ENCODE measurements around the gene ARPIN.
"Not testable (repeated sequence)": the region's sequence is repeated elsewhere in the genome, so short reads cannot be mapped to it uniquely, and the experiment has no call there.

The ARPIN gene

DNA sequence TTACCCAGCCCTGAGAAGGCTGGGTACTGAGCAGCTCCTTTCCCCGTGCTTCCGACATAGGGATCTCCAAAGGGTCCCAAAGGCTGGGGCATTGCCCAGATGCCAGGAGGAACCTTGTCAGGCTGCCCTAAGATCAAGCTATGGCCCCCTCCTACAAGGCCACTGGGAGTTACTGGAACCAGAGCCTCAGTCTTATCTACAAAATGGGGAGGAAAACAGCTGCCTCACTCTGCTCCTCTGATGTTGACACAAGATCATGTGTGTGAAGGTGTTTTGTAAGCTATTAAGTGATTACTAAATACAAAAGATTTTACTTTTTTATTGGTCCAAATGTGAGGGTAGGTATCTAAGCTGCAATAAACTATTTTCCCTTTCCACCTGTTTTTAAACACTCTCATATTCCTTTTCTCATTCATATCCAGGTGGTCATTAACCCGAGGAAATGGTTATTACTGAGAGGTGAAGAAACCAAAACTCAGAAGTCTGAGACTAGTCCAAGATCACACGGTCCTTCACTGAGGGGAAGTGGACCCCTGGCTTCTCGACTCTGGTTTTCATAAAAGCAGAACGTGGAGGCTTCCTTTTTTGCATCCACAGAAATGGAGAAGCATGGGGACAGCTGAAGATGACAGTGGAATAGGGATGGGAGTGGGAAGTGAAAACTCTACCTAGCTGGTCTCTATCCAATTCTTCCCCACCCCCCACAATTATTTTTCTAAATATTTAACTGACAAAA is 1.7 kb downstream of the ARPIN start:
- DNase-seq (ENCODE audit: low spot score) = no peak

DNA sequence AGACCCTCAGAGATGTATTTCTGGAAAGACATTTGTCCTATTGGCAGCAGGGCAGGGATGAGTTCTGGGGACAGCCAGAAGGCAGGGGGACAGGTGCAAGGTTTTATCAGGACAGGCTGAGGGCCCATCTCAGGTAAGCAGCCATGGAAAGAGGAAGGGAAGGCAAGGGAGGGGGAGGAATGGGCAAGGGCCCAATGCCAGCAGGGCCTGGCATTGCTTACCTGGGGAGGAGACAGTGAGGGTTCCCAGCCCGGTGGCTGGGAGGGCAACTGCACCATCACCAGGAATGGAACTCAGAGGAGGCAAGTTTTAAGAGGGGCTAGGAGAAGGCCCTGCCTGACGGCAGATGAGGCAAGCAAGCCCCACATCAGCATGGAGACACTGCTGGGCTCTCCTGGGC is 3.1 kb downstream of the ARPIN start:
- no peak for DNase-seq (ENCODE audit: low spot score)

DNA sequence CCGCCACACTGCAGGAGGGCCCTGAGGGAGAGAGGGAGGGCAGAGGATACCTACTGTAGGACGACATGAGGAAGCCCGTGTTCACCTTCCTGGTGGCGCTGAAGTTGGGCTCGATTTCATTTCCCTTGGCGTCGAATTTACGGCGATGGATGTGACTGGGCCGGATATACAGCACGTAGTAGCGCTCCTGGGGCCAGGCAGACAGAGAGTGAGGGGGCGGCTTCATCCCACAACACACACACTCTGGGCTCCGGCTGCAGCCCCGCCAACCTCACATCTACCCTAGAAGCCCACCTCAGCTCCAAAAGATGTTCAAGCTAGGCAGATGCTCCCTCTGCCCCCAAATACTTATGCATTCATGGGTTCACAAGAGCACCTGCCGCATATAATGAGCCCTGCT is 4.5 kb downstream of the ARPIN start:
- DNase-seq (ENCODE audit: low spot score) = no peak

DNA sequence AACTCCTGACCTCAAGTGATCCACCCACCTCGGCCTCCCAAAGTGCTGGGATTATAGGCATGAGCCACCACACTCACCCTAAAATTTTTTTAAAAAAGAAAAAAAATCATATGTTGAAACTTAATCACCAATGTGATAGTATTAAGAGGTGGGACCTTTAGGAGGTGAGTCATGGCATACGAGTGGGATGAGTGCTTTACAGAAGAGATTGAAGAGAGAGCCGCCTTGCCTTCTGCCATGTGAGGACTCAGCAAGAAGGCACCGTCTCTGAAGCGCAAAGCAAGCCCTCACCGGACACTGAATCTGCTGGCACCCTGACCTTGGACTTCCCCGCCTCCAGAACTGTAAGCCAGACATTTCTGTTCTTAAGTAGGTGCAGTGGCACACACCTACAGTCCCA is 5.5 kb downstream of the ARPIN start:
- no peak for DNase-seq (ENCODE audit: low spot score)

DNA sequence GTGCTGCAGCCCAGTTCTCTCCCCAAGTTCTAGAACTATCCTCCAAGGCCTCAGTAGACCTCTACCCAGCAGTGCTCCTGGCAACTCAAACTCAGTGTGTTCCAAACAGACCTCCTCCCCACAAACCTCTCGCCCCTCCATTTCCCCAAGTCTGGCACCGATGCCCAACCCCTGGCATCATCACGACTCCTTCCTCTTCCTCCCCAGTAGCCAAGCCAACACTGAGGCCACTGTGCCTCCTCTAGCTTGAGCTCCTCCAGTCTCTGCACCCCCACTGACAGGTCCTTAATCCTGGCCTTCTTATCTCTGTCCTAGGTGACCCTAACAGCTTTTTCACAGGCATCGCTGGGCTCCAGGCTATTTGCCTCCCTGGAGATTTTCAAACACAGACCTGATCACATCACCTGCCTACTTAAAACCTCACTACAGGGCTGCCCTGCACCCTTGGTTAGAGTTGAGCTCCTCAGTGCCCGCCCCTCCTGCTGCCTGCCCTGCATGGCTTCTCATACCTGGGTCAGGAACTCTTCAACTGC is 6.8 kb downstream of the ARPIN start:
- no peak for DNase-seq (ENCODE audit: low spot score)

DNA sequence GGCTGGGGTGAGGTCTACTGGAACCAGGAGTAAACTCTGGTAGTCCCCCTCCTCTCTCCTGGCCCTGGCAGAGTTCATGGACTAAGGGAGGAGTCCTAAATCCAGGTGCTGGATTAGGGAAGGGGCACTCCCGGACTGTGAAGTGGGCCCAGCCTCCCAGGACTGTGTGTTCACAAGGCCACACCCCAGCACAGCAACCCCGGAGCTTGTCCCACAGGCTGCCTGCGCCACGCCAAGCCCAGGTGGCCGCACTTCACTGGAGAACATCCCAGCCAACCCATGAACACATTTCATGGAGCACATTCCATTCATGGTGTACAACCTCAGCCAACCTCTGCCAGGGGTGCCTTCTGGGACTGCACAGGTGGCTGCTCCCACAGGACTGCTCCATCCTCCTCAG is 8.2 kb downstream of the ARPIN start:
- no peak for DNase-seq (ENCODE audit: low spot score)

DNA sequence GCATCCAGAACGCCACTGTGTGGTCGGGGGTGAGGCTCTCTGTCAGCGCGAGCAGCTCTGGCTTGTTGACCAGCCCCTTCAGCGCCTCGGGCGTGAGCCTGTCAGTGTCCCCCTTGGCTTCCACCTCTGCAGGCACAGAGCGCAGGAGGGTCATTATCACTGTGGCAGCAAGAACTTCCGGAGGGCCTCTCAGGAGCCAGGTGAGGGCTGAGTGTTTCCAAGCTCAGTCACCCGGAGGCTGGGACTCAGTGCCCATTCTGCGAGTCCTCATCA is 9.0 kb downstream of the ARPIN start:
- DNase-seq (ENCODE audit: low spot score) = no peak

DNA sequence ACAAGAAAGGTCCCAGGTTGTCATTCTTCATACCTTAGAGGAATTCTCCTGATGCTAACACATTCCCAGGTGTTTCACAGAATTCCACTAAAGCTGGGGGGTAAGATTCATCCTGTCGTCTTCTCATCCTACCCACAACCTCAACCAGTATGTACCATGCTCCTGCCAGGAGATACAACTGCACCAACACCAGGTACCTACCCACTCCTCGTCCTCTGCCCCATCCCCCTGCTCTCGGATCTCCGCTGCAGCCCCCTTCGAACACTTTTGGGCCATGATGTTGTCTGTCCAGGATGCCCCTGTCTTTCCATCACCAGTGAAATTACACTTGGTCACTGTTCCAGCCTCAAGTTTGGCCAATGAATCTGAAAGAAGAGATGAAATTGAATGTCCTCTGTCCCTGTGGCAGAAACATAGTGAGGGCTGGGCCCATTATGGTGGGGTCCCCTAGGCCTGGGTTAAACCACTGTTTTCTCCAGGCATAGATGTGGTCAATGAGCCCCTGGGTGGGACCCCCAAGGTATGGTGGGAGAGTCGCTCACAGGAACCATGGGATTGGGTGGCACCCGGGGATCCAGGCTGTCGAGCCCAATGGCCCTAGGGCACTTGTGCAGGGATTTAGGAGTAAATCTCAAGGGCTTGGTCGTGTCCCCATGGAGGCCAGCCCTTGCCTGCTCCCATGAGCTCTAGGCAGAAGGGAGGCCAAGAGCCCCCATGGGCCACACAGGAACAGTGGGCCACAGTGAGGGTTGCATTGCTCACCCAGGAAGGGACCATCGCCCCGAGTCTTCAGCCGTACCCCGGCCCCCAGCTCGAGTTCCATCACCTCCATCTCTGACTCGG is 9.5 kb downstream of the ARPIN start:
- DNase-seq (ENCODE audit: low spot score) = no peak

DNA sequence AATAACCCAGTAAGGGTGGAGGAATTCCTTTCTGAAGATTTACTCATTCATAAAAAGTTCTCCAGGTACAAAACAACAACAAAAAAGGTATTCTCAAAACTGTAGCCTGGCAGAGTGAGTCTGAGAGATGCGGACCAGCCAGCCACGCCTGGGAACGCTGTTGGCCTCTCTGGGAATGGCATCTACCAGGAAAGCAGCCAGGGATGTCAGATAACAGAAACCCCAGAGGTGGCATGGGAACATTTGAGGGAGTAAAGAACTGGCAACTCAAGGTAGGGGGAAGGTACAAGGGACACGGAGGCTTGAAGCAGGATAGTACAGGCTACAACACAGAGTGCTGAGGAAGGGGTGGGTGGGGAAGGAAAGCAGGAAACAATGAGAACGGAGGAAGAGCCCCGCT is 11.9 kb downstream of the ARPIN start:
- DNase-seq (ENCODE audit: low spot score) = no peak

DNA sequence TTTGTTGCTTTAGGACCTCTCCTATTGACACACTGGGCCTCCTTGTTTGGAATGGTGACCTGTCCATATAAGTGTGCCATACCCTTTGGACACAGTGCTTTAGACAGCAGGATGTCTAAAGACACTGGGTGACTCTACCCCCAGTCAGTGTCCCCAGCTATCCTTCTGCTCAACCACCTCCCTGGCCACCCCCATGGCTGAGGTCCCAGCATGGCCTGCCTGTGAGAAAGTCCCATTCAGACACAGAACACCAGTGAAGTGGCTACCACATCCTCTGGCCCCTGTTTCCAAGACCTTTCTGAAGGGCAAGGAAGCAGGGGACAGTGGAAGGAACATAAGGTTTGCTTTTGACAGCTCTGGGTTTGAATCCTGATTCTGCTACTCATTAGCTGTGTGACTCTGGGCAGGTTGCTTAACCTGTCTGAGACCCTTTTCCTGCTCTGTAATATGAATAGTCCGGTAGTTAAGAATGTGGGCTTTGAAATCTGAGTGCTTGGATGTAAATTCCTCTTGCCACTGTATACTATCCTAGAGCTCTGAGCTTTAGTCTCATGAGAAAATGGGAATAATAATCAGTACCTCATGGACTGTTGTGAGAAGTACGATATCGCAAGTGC is 12.7 kb downstream of the ARPIN start:
- no peak for DNase-seq (ENCODE audit: low spot score)

DNA sequence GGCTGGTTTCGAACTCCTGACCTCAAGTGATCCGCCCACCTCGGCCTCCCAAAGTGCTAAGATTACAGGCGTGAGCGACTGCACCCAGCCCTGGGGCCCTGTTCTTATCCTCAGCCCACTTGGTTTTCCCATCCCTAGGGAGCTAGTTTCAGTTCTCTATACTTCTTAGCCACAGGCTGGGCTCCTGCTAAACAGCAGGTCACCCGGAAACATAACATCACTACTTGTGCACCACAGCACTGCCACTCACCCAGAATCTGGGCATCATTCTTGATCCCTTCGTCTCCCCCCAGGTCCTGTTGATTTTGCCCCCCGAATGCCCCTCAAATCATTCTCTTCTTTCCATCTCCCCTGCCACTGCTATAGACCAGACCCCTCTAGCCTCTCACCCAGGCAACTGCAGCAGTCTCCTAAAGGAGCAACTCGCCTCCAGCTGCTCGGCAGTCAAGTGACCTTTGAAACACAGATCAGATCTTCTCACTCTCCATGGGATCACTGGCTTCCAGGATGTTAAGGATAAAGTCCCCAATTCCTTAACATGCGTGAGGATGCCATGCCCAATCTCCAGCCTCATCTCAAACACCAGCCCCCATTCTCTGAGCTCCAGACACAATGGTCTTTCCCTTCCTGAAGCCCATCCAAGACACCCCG is 13.3 kb downstream of the ARPIN start:
- DNase-seq (ENCODE audit: low spot score) = no peak

DNA sequence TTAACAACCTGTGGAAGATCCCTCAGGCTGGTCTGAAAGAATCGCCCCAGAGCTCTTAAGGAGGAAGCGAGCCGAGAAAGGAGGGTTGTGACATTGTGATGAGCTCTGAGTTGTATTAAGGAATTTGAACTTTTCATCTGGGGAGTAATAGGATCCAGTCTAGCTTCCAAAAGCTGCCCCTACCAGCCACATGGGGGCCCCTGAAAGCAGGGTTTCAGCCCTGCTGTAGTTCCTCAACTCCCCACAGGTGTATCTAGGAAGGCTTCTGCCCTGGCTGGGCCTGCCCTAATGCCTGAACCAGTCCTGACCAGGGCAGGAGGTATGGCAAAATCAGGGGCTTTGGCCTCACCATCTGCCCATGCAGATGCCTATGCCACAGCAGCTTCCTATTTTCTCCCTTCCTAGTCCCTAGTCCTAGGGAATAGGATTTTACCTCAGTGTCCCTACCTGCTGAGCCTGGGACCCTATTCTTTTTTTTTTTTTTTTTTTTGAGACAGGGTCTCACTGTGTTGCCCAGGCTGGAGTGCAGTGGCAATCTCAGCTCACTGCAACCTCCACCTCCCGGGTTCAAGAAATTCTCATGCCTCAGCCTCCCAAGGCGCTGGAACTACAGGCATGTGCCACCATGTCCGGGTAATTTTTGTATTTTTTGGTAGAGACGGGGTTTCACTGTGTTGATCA is 14.0 kb downstream of the ARPIN start:
- peak; percentile 73 for DNase-seq (ENCODE audit: low spot score)

DNA sequence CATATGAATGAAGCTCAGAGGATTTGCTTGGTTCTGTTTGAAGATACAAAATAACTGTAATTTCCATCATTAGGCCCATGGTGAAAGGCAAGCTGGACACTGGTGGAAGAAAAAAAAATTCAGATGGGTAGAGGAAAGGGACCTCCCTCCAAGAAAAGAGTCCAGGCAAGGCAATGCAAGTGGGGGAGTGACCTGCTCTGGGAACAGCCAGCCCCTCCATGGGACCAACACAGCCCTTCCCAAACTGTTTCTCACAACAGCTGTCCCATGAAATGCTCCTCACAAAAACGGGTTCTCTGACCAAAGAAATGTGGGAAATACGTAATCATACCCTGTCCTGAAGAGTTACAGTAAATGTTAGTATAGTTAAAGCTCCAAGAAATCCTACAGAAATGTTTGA is 14.6 kb downstream of the ARPIN start:
- no peak for DNase-seq (ENCODE audit: low spot score)

DNA sequence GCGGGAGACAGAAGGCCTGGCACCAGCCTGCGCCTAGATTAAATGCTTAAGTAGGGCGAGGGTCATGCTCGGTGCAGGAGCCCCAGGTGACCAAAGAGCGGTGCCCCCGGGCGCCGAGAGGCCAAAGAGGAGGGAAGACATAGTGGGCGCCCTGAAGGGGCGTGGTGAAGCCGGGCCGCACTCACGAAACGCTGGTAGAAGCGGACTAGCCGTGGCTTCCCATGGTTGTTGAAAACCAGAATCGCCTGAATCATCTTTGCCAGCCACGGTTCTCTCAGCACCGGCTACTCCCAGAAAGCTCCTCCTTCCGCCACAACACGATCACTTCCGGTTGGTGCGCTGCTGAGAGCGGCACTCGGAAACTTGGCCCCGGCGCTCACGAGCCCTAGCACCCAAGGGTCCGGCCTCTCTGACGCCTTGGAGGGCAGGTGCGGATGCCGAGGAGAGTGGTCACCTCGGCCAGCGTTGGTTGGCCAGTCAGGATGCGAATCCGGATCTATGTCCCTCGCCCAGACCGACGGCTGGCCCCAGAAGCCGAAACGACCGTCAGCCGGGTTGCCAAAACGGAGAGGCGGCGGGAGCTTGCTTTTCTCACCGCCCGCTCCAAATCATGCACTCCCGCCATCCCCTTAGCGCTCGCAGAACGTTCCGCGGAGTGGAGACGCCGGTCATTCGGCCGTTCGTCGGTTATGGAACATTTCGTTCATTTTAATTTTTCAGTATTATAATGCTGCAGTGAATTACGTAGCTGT is 18.9 kb downstream of the ARPIN start, which contains the start of gene AP3S2:
AP3S2 (minus strand) TSS at position 299 of the 752 bp plus-strand sequence; CDS start at position 254, 45 bp downstream.
- peak; percentile 95 for DNase-seq (ENCODE audit: low spot score)

DNA sequence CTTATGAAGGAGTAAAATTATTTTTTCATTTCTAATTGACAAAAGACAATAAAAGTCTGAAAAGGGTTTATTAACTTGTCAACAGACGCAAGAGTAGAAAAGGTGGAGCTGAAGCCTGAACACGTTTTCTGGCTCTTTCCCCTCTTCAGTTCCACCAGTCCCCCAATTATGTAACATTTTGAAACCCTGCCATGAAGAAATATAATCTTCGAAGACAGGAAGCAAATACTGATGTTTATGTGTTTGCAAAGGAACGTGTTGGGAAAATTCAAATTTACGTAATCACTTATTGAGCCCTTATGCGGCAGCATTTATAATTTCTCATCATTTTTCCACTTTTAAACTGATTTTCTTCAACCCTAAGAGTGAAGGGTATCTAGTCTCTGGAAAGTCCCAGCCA is 19.7 kb downstream of the ARPIN start:
- DNase-seq (ENCODE audit: low spot score) = no peak

DNA sequence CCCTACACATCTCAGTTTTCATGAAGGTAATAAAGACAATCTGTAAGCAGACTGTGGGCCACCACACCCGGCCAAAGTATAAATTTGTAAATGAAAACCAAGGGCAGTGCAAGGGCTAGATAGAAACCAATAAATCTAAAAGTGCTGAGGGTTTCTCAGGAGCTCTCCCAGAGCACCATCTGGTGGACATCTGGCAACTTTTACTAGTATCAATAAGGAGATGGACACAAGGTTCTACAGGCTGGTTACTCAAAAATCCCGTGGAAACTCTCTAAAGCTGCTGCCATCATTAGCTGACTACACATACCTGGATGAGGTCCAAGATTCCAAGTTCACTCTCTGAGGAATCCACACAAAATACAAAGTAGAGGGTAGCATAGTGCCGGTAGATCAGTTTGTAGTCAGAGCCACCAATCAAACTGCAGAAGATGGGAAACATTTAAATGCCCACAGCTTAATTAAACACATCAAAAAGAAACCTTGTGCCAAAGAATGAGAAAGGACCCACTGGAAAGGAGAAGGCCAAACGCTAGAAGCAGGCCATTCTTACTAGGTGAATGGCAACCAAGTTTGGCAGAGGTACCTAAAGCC is 24.4 kb downstream of the ARPIN start:
- DNase-seq (ENCODE audit: low spot score) = peak; percentile 72

DNA sequence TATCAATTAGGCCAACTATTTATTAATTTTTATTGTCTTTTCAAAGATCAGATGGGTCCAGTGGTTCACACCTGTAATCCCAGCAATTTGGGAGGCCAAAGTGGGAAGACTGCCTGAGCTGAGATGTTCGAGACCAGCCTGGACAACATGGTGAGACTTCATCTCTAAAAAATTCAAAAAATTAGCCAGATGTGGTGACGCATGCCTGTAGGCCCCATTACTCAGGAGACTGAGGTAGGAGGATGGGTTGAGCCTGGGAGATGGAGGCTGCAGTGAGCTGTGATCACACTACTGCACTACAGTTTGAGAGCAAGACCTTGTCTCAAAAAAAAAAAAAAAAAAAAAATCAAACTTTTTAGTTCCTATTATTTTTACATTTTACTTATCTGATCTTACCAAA is 27.1 kb downstream of the ARPIN start:
- no peak for DNase-seq (ENCODE audit: low spot score)

DNA sequence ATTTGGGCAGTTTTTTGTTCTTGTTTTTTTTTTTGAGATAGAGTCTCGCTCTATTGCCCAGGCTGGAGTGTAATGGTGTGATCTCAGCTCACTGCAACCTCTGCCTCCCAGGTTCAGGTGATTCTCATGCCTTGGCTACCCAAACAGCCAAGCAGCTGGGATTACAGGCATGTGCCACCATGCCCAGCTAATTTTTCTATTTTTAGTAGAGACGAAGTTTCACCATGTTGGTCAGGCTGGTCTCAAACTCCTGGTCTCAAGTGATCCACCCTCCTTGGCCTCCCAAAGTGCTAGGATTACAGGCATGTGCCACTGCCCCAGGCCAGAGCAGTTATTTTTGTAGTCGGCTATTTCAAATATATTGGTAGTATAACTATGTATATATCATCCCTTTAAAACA is 27.6 kb downstream of the ARPIN start:
- DNase-seq (ENCODE audit: low spot score) = not testable (repeated sequence)

DNA sequence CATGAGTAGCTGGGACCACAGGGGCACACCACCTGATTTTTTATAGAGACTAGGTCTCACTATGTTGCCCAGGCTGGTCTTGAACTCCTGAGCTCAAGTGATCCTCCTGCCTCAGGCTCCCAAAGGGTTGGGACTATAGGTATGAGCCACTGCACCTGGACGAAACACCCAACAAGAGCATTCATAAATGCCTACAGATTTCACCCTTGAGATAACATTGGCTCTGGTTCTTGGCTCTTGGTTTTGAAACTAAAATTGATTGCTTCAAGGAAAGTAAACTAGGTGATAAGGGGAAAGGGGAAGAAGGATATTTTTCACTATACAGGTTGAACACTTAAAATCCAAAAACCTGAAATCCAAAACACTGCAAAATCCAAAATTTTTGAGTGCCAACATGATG is 29.2 kb downstream of the ARPIN start:
- no peak for DNase-seq (ENCODE audit: low spot score)

DNA sequence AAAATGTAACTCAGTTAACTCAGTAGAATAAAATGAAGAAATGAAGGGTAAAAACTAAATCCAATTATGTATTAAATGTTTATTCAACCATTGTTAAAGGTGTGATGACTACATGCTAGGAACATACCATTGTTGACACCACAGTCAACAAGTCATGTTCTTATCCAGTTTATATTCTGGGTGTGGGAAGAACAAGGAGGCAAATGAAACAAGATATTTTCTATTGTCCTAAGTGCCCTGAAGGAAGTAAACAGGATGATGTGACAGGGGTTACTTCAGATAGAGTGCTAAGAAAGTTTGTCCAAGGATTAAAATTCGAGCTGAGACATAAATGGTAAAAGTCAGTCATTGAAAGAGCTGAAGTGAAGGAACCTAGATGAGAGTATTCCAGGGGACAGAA is 32.0 kb downstream of the ARPIN start:
- no peak for DNase-seq (ENCODE audit: low spot score)

DNA sequence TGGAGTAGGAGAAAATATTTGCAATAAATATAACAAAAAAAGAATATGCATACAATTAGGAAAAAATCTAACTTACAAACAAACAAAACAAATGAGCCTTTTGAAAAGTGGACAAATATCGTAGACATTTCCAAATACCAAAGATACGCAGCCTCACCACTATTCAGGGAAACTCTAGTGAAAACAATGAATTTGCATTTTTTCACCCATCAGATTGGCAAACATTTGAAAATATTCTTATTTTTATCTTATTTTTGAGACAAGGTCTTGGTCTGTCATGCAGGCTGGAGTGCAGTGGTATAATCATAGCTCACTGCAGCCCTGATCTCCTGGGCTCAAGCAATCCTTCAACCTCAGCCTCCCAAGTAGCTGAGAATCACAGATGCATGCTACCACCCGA is 34.4 kb downstream of the ARPIN start:
- no peak for DNase-seq (ENCODE audit: low spot score)
